Tibial nerve (tissue), 3 donors: ENCODE data around the gene RPL18.

Experiments
- POLR2A ChIP-seq, 2 donors: fragments of 450-650 bp; IDR thresholded peaks; one replicate each; pipeline ENCODE4 v1.6.1; 2017; ENCODE audit warnings: antibody characterized with exemption in 2 of 2, mild to moderate bottlenecking in 2 of 2, moderate library complexity in 2 of 2
- TF ChIP-seq, protein P1 (sequence below), 5 experiments: fragments of 200-600 bp in 3 of 5; fragments of 450-650 bp in 2 of 5; sonication (generic) in 3 of 5; IDR thresholded peaks; one replicate each; pipeline ENCODE4 v1.5.1; 2016 to 2019; ENCODE audit warnings: antibody characterized with exemption in 5 of 5, mild to moderate bottlenecking in 3 of 5, moderate library complexity in 2 of 5

GRCh38 chr19:48608798-48609263 lies 10.1 kb downstream of the RPL18 start:
- TF ChIP-seq, protein P1, sequence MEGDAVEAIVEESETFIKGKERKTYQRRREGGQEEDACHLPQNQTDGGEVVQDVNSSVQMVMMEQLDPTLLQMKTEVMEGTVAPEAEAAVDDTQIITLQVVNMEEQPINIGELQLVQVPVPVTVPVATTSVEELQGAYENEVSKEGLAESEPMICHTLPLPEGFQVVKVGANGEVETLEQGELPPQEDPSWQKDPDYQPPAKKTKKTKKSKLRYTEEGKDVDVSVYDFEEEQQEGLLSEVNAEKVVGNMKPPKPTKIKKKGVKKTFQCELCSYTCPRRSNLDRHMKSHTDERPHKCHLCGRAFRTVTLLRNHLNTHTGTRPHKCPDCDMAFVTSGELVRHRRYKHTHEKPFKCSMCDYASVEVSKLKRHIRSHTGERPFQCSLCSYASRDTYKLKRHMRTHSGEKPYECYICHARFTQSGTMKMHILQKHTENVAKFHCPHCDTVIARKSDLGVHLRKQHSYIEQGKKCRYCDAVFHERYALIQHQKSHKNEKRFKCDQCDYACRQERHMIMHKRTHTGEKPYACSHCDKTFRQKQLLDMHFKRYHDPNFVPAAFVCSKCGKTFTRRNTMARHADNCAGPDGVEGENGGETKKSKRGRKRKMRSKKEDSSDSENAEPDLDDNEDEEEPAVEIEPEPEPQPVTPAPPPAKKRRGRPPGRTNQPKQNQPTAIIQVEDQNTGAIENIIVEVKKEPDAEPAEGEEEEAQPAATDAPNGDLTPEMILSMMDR (IDR thresholded peaks at IDR 0.05) = peak; percentile 8 to 40 (median 19)
- no peak for TF ChIP-seq POLR2A (IDR thresholded peaks at IDR 0.05)
